B cell (primary cell): Measurements from ENCODE around the gene SH3RF1. TPM values are rescaled to one million over a fixed set of nuclear protein-coding genes. Genes with fewer than 3 reads are reported as not detected.

Experiments
- ATAC-seq: fragments of 200-7000 bp; cut with Tn5 transposase; one replicate; pipeline ENCODE4 v1.10.0; 2021; ENCODE audit warnings: low read depth, mild to moderate bottlenecking, moderate number of reproducible peaks, moderate library complexity
- CTCF ChIA-PET: fragments of 350-600 bp; sonication (Branson Sonifier 250); formaldehyde crosslinking; loops from one replicate; lab custom pipeline; 2021; ENCODE audit warnings: antibody characterized with exemption, inconsistent platforms; lab: Charles Lee
- POLR2A ChIA-PET: fragments of 350-600 bp; sonication (Branson Sonifier 250); formaldehyde crosslinking; loops from one replicate; lab custom pipeline; 2021; ENCODE audit warnings: antibody characterized with exemption; lab: Charles Lee
- DNase-seq: peaks from one replicate; pipeline ENCODE4 v3.0.0; 2013
- H2AFZ ChIP-seq: 2 replicates; pipeline ENCODE4 v1.6.1; 2012; ENCODE audit warnings: mild to moderate bottlenecking, low read depth, low read length; ENCODE audit not compliant: insufficient read depth, poor library complexity, severe bottlenecking
- H3K27ac ChIP-seq, 2 donors: 1 replicate in 1 of 2; 2 replicates in 1 of 2; pipeline ENCODE4 v1.5.1; 2012 to 2013; ENCODE audit warnings: low read length in 2 of 2, mild to moderate bottlenecking in 2 of 2, moderate library complexity in 1 of 2
- H3K27me3 ChIP-seq, 4 experiments: fragments of 200-600 bp in 1 of 4; sonication (generic) in 1 of 4; replicated peaks in 1 of 4; 1 replicate in 2 of 4; 2 replicates in 2 of 4; pipeline versions ENCODE4 v1.6.1 to v1.7.0; 2013 to 2016; ENCODE audit warnings: low read length in 3 of 4, mild to moderate bottlenecking in 2 of 4, mixed read lengths in 1 of 4, moderate library complexity in 1 of 4; ENCODE audit not compliant: insufficient read depth in 4 of 4, control insufficient read depth in 3 of 4; ENCODE audit errors: control extremely low read depth in 1 of 4
- H3K36me3 ChIP-seq, 2 experiments: replicated peaks in 1 of 2; 1 replicate in 1 of 2; 2 replicates in 1 of 2; pipeline versions ENCODE4 v1.6.1 to v1.7.1; 2013; ENCODE audit warnings: low read length in 1 of 2; ENCODE audit not compliant: insufficient read depth in 2 of 2, control insufficient read depth in 1 of 2; ENCODE audit errors: control extremely low read depth in 1 of 2, extremely low read depth in 1 of 2
- H3K4me1 ChIP-seq, 2 donors: fragments of 200-600 bp in 1 of 2; sonication (generic) in 1 of 2; 1 replicate in 1 of 2; 2 replicates in 1 of 2; pipeline versions ENCODE4 v1.5.1 to v1.6.1; 2013 to 2017; ENCODE audit warnings: low read length in 2 of 2; ENCODE audit not compliant: control insufficient read depth in 2 of 2, insufficient read depth in 2 of 2
- H3K4me2 ChIP-seq: replicated peaks from 2 replicates; pipeline ENCODE3; 2012; ENCODE audit warnings: mild to moderate bottlenecking, low read depth, low read length; ENCODE audit not compliant: poor library complexity, severe bottlenecking
- H3K4me3 ChIP-seq, 5 experiments: fragments of 200-600 bp in 1 of 5; sonication (generic) in 1 of 5; 1 replicate in 3 of 5; 2 replicates in 2 of 5; pipeline versions ENCODE4 v1.5.1 to v1.7.0; 2011 to 2016; ENCODE audit warnings: low read length in 4 of 5, mild to moderate bottlenecking in 4 of 5, low read depth in 2 of 5, control low read depth in 1 of 5, moderate library complexity in 1 of 5; ENCODE audit not compliant: insufficient read depth in 1 of 5; ENCODE audit errors: control extremely low read depth in 1 of 5, extremely low read depth in 1 of 5
- H3K79me2 ChIP-seq: fragments of 200-600 bp; sonication (generic); one replicate; pipeline ENCODE4 v1.6.0; 2016; ENCODE audit warnings: low read length; ENCODE audit not compliant: control insufficient read depth, insufficient read depth
- H3K9ac ChIP-seq: fragments of 200-600 bp; sonication (generic); 2 replicates; pipeline ENCODE4 v1.6.1; 2017; ENCODE audit warnings: mild to moderate bottlenecking, low read length, moderate library complexity
- H3K9me3 ChIP-seq, 3 donors: one replicate each; pipeline versions ENCODE4 v1.6.1 to v1.7.1; 2013; ENCODE audit warnings: low read length in 2 of 3; ENCODE audit not compliant: control insufficient read depth in 2 of 3, insufficient read depth in 1 of 3; ENCODE audit errors: control extremely low read depth in 1 of 3
- H4K20me1 ChIP-seq: 2 replicates; pipeline ENCODE4 v1.6.0; 2012; ENCODE audit warnings: mild to moderate bottlenecking, low read length; ENCODE audit not compliant: insufficient read depth, control insufficient read depth, poor library complexity, severe bottlenecking
- H3K27ac Mint-ChIP-seq: one replicate; pipeline ENCODE4 v1.8.0; 2021; ENCODE audit warnings: mixed read lengths
- H3K27me3 Mint-ChIP-seq: one replicate; pipeline ENCODE4 v1.8.0; 2021; ENCODE audit warnings: mixed read lengths
- H3K4me1 Mint-ChIP-seq: one replicate; pipeline ENCODE4 v1.8.0; 2021; ENCODE audit warnings: mixed read lengths
- H3K4me3 Mint-ChIP-seq: one replicate; pipeline ENCODE4 v1.8.0; 2021; ENCODE audit warnings: mixed read lengths
- H3K9me3 Mint-ChIP-seq: one replicate; pipeline ENCODE4 v1.8.0; 2022; ENCODE audit warnings: mixed read lengths; ENCODE audit not compliant: insufficient read depth
- EZH2 ChIP-seq: IDR thresholded peaks from 2 replicates; pipeline ENCODE4 v1.6.1; 2012; ENCODE audit warnings: borderline replicate concordance, low read depth, mild to moderate bottlenecking, moderate library complexity, low read length; ENCODE audit not compliant: insufficient read depth, poor library complexity, severe bottlenecking
- WGBS: methylation state at CpG from one replicate; pipeline ENCODE4 v1.1.5; 2013; ENCODE audit warnings: missing lambda C conversion rate; ENCODE audit not compliant: insufficient coverage; 5-methylcytosine and 5-hydroxymethylcytosine counted together
- intact Hi-C: fragments of 100-400 bp; cut with micrococcal nuclease; formaldehyde crosslinking; loops from one replicate; pipeline ENCODE4 v1.10.0; 2022
- polyA plus RNA-seq: library from polyadenylated mRNA; depleted of rRNA; stranded (reverse); fragments of >200 nt; gene quantifications from 2 replicates; pipeline ENCODE4 v1.2.3, GENCODE V29; 2012
- total RNA-seq, 2 donors: library from RNA; stranded (reverse); fragments of 120-200 nt in 1 of 2; gene quantifications; 1 replicate in 1 of 2; 2 replicates in 1 of 2; pipeline versions ENCODE4 v1.2.3 to v1.2.4, GENCODE V29; 2013 to 2022
- TF ChIP-seq, protein P1 (sequence below): fragments of 200-600 bp; IDR thresholded peaks from one replicate; pipeline ENCODE4 v1.8.0; 2022; ENCODE audit warnings: antibody characterized with exemption, mild to moderate bottlenecking

The SH3RF1 gene
- total and polyA plus RNA-seq, 2 donors (not counting 1 experiment from before 2014, with no cell fraction given): 2.0 to 5.4 TPM

DNA sequence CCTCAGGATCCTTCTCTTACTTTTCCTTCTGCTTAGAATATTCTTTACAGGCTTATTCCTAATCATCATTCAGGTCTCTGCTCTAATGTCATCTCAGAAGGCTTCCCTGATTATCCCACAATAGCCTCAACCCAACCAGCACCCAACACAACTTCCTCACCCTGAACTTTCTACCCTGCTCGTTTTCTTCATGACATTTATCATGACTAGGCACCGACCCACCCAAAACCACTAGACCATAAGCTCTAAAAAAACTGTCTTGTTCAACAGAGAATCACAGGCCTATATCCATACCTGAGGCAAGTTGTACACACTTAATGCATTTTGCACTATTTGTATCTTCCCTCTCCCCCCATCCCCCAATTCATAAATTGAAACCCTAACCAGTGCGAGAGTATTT is 95.3 kb downstream of the SH3RF1 start:
- Histone ChIP-seq H3K27me3 (no peaks in the 10 kb centered on the region), H3K36me3 (no peaks in the 10 kb centered on the region), H4K20me1 (no peaks in the 10 kb centered on the region), H3K79me2 (no peaks in the 10 kb centered on the region), H2AFZ (no peak overlapping the region), H3K4me1 (no peaks in the 10 kb centered on the region), H3K4me2 (no peak overlapping the region), H3K4me3 (no peak overlapping the region), H3K27ac (no peak overlapping the region), H3K9ac (no peak overlapping the region), H3K9me3 (no peaks in the 10 kb centered on the region)
- WGBS: 34% methylated on average over 2 of the region's 3 CpGs
- peaks cover 9% of the 10 kb centered on the region for H3K4me1 Mint-ChIP-seq
- POLR2A ChIA-PET: no interaction called here
- intact Hi-C loops: no loop called here
- no peak overlapping the region for H3K27ac Mint-ChIP-seq
- DNase-seq (no peak), ATAC-seq (no peak)
- H3K27me3 Mint-ChIP-seq: no peaks in the 10 kb centered on the region
- TF ChIP-seq EZH2: no peak
- TF ChIP-seq, protein P1, sequence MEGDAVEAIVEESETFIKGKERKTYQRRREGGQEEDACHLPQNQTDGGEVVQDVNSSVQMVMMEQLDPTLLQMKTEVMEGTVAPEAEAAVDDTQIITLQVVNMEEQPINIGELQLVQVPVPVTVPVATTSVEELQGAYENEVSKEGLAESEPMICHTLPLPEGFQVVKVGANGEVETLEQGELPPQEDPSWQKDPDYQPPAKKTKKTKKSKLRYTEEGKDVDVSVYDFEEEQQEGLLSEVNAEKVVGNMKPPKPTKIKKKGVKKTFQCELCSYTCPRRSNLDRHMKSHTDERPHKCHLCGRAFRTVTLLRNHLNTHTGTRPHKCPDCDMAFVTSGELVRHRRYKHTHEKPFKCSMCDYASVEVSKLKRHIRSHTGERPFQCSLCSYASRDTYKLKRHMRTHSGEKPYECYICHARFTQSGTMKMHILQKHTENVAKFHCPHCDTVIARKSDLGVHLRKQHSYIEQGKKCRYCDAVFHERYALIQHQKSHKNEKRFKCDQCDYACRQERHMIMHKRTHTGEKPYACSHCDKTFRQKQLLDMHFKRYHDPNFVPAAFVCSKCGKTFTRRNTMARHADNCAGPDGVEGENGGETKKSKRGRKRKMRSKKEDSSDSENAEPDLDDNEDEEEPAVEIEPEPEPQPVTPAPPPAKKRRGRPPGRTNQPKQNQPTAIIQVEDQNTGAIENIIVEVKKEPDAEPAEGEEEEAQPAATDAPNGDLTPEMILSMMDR: no peak
- CTCF ChIA-PET: no interaction called here
- H3K4me3 Mint-ChIP-seq: no peak overlapping the region
- H3K9me3 Mint-ChIP-seq: no peaks in the 10 kb centered on the region

DNA sequence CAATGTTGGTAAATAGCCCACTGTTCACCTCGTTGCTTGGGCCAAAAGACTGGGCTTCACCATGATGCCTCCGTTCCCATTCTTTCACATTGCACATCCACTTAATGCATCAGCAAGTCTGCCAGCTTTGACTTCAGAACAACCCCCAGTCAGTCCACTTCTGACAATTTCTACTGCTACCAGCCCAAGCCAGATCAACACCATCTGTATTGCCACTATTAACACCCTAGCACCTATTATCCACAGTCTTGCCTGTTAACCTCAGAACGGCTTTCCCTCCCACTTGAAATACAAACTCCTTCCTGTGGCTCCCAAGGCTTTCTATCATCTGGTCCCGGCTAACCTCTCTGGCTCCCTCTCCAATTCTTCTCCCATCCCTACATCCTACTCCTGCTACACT is 95.7 kb downstream of the SH3RF1 start:
- intact Hi-C loops: no loop called here
- TF ChIP-seq, protein P1: no peak
- no peak for TF ChIP-seq EZH2

More for the DNA sequence above, 95.7 kb downstream of the SH3RF1 start:
- Histone ChIP-seq H3K4me1 (no peaks in the 10 kb centered on the region), H3K27me3 (no peaks in the 10 kb centered on the region), H4K20me1 (no peaks in the 10 kb centered on the region), H3K4me3 (no peak overlapping the region), H3K36me3 (no peaks in the 10 kb centered on the region), H3K9me3 (no peaks in the 10 kb centered on the region), H3K9ac (no peak overlapping the region), H3K79me2 (no peaks in the 10 kb centered on the region), H3K27ac (no peak overlapping the region), H2AFZ (no peak overlapping the region), H3K4me2 (no peak overlapping the region)
- H3K9me3 Mint-ChIP-seq: no peaks in the 10 kb centered on the region
- H3K27ac Mint-ChIP-seq: no peak overlapping the region
- no peak overlapping the region for H3K4me3 Mint-ChIP-seq
- POLR2A ChIA-PET: no interaction called here
- DNase-seq: no peak
- peaks cover 9% of the 10 kb centered on the region for H3K4me1 Mint-ChIP-seq
- CTCF ChIA-PET: no interaction called here
- H3K27me3 Mint-ChIP-seq: no peaks in the 10 kb centered on the region
- 100% methylated on average over 4 of the region's 4 CpGs for WGBS
- no peak for ATAC-seq
